ENCODE measurements around the gene TBC1D22A.

- TF ChIP-seq POLR2A (IDR thresholded peaks at IDR 0.05) (no peak), CTCF (IDR thresholded peaks at IDR 0.05 in 4 of 5, conservative IDR thresholded peaks at IDR 0.05 in 1 of 5) (no peak)
These were observed 457.3 kb downstream of the TBC1D22A start for GRCh38 chr22:47219789-47220188.

Measured in gastrocnemius medialis (tissue), 4 donors.